Kidney tubule cell (primary cell): Measurements from ENCODE around the gene SLC9C2.
"Not testable (repeated sequence)": the region's sequence is repeated elsewhere in the genome, so short reads cannot be mapped to it uniquely, and the experiment has no call there.

Source experiments
- DNase-seq: peaks from one replicate; pipeline ENCODE4 v3.0.0-alpha.2; 2018; ENCODE audit warnings: low spot score

The SLC9C2 gene, protein sequence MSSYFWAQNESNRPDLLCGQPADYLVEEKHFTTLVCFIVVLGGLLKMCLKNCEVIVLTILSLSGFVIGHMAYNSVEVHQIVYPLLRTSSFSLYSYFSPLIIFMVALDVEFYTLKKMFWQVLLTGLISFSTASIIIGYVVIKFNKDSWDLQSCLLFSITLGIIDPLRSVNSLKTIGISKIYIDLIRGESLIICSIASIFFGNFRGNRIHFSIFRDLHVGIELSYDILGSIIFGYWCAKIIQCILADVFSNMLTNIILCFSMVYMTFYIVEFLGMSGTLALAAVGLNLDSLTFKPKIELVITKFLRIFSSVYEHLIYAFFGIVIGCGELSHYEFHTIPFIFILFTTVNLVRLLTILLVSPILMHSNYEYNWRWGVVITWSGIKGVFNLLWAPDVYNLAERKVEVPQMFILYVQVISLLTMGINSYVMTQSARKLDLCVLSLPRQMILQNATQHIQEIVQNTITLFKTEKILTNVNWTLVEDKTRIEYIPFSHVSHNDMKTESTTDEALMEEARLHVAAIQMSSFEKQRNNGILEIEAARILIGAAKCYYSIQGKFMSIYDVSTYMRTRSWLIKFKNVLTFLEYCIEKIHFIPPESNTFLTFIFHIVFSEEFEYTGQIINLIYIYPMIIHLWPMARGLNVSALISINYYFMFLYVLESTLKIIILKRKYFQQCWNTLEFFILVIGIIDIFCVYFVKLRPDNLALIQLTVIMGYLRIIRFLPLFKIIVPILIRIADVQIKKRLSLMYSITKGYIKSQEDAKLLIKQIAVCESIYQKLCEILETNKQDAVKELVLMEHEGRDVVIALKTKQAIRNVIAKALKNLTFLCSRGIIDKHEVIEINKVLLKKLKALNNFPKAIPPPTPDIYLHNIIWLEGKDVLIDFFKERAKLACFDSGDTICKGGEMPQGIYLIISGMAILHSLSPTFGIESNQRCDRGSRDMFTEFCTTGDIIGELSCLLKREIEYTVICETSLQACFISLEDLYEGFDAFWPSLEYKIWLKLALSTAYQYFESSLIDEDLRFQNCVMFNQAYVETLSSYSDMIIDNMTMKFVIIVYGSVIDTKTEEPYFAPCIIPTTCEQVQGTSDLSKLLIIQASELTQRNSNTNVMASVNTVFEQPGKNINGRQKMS

DNA sequence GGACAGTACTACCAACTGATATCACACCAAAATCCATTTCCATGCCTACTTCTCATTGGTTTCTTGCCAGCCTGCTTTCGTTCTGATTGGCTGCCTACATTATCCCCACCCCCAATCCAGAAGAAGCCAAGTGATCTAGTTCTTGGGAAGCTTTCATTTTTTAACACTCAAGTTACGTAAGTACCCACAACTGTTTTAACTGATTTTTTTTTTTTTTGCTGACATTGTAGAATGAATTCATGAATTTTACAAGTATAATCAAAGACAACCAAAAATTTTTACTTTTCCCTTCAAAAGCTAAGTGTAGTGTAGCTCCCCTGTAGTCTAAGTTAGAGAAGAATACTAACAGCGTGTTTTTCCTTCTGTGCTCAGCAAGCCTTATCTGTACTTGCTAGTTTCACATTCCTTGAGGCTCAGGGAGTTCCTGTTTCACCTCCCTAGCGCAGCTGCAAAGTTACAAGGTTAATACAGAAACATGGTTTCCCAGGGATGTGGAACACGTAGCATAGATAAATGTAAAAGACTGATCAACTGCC is at the start of gene SLC9C2:
SLC9C2 (minus strand) TSS at position 17 of the 536 bp plus-strand sequence. CDS start 1,296 bp downstream, outside the sequence.
- peak; percentile 44 for DNase-seq

DNA sequence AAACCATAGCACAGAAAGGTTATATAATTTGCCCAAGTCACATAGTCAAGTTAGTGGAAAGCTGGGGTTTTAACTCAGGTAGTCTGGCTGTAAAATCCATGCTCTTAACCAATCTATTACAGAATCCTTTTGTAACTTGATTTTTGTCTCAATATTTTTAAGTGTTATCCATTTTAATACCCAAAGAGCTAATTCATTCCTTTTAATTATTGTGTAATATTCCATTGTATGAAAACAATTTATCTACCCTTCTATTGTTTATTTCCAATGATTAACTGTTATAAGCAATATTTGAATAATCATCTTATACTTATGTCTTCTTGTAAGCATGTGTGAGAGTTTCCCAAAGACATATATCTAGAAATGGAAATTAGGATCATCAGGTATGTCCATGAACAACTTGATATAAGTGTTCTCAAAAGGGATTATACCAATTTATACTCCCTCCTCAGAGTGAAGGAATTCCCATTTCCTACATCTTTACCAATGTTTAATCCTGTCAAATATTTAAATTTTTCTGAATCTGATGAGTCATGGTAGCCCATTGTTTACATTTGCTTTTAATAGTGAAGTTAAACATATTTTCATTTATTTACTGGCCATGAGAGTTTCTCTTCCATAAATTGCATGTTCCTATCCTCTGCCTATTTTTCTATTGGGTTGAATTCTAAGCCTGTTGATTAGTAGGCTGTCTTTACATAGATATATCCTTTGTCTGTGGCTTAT is 46.2 kb upstream of the SLC9C2 start:
- DNase-seq, result no peak

DNA sequence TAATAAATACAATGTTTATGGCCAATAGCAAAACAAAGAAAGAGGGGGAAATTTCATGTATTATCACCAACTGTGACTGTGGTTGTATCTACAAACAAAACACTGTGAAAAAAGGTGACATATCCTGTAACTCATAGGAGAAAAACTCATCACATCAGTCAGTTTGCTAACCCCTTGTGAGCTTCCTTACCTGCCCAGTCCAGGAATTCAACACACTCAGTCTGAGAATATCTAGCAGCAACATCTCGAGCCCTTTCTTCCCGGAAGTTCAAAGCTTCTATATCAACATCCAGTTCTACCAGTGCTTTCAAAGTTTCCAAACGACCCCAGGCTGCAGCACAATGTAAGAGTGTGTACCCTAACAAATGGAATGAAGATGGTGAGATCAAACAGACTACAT is 43.8 kb upstream of the SLC9C2 start:
- peak; percentile 23 for DNase-seq

DNA sequence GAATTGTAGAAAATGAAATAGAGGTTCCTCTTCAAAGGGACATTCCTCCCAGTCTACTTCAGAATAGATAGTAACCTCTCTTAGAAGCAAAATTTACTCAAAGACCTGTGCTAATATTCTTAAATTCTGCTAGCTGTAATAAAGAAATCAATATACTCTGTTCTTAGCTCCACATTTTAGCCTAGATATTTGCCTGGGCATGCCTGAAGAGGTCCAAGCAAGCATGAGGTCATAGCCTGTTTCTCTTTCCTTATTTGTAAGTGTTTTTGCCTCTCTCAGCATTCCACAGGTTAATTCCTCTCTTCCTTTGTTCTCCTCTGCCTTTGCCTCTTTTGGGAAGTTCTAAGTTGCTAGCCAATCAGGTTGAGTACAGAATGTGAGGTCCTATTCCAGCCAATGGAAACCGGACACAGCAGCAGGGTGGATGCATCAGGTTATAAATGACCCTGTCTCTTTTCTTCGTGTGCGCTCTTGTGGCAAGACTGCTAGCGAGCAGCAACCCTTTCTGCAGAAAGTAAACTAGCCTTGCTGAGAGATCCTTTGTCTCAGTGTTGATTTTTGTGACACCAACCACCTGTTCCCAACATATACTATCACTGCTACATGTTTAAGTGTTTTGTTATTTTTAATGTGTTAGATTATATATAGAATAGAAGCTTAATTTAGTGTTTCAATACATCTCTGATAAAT is 39.7 kb upstream of the SLC9C2 start:
- peak; percentile 25 for DNase-seq

DNA sequence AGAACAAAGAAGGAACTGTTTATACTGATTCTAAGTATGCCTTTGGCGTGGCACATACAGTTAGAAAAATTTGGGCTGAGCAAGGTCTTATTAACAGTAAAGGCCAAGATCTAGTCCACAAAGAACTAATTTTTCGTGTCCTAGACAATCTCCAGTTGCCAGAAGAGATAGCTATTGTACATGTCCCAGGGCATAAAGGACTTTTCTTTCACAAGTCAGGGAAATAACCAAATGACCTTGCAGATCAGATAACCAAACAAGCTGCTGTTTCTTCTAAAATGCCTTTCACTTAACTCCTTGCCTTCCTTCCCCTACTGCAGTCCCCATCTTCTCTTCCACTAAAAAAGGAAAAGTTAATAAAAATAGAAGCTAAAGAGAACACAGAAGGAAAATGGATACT is 36.2 kb upstream of the SLC9C2 start:
- DNase-seq, result no peak

DNA sequence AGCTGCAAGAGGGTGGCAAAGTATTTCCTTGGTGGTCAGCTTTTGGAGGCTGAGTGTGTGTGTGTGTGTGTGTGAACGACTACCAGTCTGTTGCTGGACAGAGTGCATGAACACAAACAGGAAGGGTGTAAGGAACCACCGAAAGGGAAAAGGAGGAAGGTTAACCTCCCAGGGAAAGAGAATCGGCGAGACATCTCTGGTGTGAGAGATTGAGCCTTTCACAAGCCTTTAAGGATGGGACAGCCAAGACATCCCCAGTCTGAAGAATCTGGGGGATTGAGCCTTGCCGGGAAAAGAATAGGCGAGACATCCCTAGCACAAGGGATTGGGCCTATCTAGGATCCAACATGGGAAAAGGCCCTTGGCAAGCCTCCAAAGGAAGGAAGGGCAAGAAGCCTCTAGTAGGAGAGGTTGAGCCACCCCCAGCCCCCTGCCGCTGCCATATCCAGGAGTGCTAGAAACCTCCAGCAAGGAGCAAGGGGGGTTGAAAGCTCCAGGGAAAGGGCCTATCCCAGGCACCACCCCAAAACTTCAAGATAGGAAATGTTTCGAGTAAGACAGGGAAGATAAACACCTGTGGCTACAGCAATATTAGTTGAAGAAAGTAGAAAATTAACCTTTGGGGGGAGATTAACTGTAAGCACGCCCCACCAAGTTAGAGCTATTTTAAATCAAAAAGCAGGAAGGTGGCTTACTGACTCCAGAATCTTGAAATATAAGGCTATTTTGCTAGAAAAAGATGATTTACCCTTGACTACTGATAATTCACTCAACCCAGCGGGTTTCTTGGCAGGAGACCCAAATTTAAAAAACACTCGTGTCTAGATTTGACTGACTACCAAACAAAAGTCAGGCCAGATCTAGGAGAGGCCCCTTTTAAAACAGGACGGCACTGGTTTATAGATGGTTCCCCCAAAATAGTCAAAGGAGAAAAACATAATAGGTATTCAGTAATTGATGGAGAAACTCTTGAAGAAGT is 35.5 kb upstream of the SLC9C2 start:
- DNase-seq, result no peak

DNA sequence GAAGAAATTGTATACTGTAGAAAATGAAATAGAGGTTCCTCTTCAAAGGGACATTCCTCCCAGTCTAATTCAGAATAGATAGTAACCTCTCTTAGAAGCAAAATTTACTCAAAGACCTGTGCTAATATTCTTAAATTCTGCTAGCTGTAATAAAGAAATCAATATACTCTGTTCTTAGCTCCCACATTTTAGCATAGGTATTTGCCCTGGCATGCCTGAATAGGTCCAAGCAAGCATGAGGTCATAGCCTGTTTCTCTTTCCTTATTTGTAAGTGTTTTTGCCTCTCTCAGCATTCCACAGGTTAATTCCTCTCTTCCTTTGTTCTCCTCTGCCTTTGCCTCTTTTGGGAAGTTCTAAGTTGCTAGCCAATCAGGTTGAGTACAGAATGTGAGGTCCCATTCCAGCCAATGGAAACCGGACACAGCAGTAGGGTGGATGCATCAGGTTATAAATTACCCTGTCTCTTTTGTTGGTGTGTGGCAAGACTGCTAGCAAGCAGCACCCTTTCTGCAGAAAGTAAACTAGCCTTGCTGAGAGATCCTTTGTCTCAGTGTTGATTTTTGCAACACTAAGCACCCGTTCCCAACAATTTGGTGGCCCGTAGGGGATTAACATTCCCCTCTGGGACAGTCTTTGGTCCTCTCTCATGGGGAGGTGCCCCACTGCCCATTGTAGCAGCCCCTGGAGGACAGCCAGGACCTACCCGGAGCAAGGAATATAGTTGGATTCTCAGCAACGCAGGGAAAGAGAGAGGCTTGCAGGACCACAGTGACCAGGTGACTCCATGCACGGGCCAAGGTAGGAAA is 34.6 kb upstream of the SLC9C2 start:
- DNase-seq, result peak; percentile 48

DNA sequence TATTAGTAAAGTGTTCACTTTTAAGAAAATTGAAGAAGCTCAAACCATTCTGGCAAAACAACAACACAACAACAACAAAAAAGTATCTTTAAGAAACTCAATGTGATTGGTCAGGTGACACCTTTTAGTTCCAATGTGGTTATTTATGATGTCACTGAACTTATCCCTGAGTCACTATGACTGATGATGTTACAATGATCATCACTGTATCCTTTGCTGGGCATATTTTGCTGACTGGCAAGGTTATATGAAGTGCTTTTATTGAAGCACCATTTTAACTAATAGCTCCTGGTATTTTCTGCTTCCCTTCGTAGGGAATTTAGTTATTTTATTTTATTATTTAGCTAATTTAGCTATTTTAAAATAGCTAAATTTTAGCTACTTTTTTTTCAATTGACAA is 32.2 kb upstream of the SLC9C2 start, which contains the start of gene TEX50:
TEX50 (plus strand) TSS at position 223 of the 400 bp plus-strand sequence. CDS start 184 bp downstream, outside the sequence.
- no peak for DNase-seq

DNA sequence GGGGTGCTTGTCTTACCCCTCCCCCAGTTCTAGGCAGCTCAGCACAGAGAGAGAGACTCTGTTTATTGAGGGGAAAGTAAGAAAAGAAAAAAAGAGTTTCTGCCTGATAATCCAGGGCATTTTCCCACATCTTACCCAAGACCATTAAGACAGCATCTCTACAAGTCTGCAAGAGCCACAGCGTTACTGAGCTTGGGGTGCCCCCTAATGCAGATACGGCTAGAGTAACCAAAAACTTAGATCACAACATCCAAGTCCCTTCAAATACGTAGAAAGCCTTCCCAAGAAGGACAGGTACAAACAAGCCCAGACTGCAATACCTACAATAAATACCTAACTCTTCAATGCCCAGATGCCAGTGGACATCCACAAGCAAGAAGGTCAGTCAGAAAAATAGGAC is 26.0 kb upstream of the SLC9C2 start:
- DNase-seq, result no peak

DNA sequence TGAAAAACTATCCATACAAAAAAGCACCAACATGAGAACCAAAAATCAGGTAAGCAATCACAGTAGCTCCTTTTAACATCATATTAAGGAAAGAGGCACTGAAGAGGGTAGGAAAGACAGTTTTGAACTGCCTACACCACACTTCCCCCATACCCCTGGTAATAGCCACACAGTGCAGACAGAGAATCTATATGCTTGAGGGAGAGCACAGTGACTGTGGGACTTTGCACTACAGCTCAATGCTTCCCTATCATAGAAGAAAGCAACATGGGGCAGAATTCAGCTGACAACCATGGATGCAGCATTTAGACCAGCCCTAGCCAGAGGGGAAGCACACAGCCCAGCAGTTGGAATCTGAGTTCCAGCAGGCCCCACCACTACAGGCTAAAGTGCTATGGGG is 24.4 kb upstream of the SLC9C2 start:
- no peak for DNase-seq

DNA sequence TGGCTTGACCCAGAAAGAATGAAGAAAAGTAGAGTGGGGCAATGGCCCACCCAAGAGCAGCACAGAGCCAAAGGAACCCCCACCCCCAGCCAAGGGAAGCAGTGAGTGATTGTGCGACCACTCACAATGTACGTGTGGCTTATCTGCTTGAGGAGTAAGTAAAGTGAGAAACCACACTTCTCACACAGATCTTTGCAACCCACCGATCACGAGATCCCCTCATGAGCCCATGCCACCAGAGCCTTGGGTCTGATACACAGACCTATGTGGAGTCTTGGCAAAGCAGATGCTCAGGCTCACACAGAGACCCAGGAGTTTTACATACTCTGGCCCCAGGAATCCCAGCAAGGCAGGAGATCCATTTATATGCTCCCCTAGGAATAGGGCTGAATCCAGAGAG is 14.0 kb upstream of the SLC9C2 start:
- no peak for DNase-seq

DNA sequence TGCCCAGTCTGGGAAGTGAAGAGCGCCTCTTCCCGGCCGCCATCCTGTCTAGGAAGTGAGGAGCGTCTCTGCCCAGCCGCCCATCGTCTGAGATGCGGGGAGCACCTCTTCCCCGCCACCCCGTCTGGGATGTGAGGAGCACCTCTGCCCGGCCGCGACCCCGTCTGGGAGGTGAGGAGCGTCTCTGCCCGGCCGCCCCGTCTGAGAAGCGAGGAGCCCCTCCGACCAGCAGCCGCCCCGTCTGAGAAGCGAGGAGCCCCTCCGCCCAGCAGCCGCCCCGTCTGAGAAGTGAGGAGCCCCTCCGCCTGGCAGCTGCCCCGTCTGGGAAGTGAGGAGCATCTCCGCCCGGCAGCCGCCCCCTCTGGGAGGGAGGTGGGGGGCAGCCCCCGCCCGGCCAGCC is 10.2 kb upstream of the SLC9C2 start:
- DNase-seq, result not testable (repeated sequence)

DNA sequence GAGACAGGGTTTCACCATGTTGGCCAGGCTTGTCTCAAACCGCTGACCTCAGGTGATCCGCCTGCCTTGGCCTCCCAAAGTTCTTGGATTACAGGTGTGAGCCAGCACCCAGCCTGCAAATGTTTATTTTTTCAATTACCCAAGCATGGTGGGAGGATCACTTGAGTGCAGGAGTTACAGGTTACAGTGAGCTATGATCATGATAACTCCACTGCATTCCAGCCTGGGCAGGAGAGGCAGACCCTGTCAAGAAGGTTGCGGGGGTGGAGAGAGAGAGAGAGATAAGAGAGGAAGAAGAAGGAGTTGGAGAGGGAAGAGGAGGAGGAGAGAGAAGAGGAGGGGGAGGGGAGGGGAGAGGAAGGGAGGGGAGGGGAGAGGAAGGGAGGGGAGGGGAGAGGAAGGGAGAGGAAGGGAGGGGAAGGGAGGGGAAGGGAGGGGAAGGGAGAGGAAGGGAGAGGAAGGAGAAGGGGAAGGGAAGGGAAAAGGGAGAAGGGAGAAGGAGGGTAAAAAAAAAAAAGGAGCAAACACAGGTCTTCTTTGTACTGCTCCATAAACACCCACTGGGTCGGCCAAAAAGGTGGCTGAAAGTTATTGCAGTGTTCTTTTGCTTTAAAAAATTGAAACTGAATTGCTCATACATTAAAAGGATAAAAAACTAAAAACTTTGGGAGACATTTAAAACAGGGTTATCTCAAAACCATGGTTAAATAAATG is 5.8 kb upstream of the SLC9C2 start:
- no peak for DNase-seq

DNA sequence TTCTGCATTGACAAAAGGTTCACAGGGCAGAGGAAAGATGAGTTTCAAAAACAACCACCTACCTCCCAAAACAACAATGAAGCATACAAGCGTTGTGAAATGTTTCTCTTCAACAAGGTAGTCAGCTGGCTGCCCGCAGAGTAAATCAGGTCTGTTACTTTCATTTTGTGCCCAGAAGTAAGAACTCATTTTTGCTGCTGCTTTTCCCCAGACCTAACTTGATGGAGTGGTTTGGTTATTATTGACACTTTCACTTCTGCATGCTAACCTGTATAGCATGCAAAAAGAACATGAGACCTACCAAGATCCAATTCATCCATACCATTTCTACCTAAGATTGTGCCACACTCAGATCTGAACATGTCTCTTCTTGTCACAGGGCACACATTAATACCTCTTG is 1.3 kb downstream of the SLC9C2 start:
- no peak for DNase-seq

DNA sequence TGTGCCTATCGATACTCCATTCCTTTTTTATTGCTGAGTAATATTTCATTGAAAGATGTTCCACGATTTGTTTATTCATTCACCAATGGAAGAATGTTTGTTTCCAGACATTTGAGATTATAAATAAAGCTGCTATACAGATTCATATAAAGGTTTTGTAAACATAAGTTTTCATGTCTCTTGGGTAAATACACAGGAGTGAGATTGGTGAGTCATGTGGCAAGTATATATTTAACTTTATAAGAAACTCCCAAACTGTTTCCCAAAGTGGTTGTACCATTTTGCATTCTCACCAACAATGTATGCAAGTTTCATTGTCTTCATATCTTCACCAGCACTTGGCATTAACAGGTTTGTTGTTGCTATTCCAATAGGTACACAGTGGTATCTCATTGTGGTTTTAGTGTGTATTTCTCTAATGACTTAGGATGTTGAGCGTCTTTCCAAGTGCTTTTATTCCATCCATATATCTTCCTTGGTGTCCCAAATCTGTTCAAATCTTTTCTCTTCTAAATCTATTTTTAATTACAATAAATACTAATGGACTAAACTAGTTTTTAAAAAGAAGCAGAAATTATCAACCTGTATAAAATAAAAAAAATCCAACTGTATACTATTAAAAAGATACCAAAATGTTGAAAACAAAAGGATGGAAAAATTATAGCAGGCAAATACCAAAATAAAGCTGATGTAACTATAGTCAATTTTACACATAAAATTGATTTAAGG is 6.6 kb downstream of the SLC9C2 start:
- DNase-seq, result no peak

DNA sequence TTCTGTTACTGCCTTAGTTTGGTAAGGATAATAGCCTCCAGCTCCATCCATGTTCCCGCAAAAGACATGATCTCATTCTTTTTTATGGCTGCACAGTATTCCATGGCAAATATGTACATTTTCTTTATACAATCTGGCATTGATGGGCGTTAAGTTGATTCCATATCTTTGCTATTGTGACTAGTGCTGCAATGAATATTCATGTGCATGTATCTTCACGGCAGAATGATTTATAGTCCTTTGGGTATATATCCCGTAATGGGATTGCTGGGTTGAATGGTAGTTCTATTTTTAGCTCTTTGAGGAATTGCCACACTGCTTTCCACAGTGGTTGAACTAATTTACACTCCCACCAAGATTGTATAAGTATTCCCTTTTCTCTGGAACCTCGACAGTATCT is 11.7 kb downstream of the SLC9C2 start:
- DNase-seq, result not testable (repeated sequence)

DNA sequence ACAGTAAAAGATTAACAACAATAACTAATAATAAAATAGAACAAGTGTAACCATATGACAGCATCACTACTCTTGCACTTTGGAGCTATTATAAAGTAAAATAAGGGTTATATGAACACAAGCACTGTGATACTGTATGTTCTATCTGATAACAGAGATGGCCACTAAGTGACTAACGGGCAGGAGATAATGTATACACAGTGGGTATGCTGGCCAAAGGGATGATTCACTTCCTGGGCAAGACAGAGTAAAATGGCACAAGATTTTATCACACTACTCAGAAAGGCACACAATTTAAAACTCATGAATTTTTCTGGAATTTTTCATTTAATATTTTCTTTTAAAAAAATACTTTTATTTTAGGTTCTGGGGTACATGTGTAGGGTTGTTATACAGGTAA is 12.3 kb downstream of the SLC9C2 start:
- DNase-seq, result peak; percentile 17
